ENCODE data around the gene RAB3C.
"Not testable (repeated sequence)": the region's sequence is repeated elsewhere in the genome, so short reads cannot be mapped to it uniquely, and the experiment has no call there.

The RAB3C gene, protein sequence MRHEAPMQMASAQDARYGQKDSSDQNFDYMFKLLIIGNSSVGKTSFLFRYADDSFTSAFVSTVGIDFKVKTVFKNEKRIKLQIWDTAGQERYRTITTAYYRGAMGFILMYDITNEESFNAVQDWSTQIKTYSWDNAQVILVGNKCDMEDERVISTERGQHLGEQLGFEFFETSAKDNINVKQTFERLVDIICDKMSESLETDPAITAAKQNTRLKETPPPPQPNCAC

DNA sequence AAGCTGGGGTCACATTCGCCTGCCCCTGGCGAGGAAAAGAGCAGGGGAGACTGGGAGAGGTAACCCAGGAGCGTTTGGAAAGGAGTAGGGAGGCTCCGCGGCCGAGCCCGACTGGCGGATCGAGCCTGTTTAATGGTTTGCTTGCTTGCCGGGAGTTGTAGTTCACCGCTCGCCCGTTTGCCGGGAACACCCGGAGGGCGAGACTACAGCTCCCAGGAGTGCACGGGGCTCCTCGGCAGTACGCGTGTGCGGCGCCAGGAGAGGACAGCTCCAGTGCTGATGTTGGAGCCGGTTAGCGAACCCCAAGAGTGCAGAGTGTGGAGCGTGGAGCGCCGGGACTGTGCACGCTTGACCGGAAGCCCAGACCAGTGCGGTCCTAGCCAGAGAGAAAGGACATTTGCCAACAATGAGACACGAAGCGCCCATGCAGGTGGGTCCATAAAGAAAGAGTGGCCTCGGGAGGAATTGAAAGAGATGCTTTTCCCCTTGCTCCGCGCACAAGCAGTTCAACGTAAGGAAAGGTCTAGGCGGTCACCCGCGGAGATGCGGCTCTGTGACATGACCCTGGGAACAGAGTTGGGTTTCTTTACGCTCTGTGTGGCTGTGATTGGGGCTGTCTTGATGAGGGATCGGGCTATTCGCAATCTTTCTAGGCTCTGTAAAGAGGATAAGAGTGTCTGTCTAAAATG is at the start of gene RAB3C:
RAB3C (plus strand) TSS at position 273 of the 689 bp plus-strand sequence; CDS start at position 407, 134 bp downstream.
- DNase-seq (ENCODE audit: low read depth in 2 of 2): peak; percentile 17 to 48

DNA sequence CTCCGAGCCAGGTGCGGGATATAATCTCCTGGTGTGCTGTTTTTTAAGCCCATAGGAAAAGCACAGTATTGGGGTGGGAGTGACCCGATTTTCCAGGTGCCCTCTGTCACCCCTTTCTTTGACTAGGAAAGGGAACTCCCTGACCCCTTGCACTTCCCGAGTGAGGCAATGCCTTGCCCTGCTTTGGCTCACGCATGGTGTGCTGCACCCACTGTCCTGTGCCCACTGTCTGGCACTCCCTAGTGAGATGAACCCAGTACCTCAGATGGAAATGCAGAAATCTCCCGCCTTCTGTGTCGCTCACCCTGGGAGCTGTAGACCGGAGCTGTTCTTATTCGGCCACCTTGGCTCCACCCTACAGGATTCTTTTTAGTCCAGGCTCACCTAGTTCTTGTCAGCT is 40.9 kb upstream of the RAB3C start:
- DNase-seq (ENCODE audit: low read depth in 2 of 2): not testable (repeated sequence)

DNA sequence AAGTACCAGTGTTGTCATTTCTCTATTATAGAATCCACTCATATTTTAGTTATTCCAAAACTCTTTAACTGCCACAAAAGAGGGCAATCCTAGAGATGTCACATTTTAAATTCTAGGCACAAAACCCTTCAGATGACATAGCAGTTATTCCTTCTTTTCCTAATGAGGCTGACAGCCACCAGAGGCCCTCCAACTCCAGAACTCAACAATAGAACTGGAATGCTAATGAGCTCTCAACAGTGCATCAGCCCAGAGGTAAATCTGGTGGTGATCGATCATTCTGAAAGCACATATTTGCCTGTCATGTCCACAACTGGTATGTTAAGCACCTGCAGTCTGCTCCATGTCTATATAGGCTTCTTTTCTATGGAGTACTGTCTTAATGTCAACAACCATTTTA is 40.2 kb upstream of the RAB3C start:
- DNase-seq (ENCODE audit: low read depth in 2 of 2): no peak

DNA sequence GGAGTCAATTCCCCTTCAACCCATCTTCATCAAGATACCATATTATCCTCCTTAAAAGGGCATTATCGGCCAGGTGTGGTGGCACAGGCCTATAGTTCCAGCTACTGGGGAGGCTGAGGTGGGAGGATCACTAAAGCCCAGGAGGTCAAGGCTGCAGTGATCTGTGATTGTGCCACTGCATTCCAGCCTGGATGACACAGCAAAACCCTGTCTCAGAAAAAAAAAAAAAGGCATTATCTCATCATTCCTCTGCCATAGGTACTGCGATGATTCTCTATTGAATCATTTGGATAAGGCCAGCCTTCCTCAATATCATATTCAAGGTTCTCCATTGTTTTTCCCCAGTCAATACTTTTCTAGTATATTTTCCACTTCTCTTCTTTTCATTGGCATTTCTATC is 39.2 kb upstream of the RAB3C start:
- DNase-seq (ENCODE audit: low read depth in 2 of 2): no peak

DNA sequence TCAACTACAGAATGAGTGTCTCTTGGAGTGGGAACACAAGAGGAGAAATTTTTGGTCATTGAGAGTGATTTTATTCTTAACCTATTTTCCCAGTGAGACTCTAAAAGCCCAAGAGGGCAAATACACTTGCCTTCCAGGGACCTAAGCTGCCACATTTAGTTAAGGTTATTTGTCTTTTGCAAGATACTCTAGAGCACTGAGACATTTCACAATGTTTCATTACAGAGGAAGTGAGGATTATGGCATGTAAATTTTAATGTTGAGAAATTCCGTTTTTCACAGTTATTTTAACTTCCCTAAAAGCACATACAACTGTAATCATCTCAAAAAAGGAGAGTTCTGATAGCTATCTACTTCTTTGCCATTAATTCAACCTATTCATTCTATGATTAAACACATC is 38.7 kb upstream of the RAB3C start:
- no peak for DNase-seq (ENCODE audit: low read depth in 2 of 2)

DNA sequence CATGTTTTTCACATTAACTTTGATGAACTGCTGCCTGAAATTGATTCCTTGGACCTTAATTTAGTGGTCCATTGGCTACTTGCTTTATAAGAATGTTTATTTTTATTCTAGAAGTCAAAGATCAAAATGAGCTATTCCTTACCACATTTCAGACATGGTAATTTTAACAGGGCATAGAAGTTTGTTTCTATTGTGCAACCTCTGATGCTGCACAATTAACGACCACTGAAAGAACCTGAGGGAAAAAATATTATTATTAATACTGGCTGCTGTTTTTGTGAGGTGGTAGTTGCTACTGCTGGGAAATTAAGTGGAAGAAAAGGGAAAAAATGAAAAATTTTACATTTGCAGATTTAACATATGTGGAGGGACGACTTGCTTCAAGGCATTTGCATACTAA is 37.9 kb upstream of the RAB3C start:
- no peak for DNase-seq (ENCODE audit: low read depth in 2 of 2)

DNA sequence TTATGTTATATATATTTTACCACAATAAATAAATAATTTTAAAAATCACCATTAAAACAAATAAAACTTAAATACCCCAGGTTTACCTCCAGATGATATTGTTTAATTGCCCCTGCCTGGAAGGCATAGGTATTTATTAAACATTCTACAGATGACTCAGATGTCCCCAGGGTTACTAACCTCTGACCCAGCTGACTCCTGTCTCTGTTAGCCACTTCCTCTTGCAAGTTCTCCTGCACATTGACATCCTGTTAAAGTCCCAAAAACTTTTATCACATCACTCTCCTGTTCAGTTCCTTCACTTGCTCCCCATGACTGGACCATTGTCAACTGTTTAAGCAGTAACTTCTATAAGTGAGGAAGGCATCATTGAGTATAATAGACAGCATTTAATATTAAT is 37.0 kb upstream of the RAB3C start:
- no peak for DNase-seq (ENCODE audit: low read depth in 2 of 2)

DNA sequence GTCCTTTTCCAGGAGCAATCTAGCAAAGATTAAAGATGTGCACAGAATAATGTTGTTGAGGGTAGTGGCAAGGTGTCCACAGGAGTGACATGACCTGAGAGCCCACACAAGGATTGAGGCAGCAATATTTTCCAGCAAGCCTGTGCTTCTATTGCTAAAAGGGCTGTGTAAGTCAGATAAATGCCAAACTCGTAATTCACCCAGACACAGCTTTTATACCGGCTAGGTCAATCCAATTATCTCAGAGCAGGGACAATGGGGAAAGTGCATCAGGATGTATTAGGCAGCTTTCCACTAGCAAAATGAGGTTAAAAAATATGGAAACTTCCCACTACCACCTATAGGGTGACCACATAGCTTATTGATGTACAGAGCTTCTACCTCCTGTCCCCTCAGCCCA is 34.8 kb upstream of the RAB3C start:
- no peak for DNase-seq (ENCODE audit: low read depth in 2 of 2)

DNA sequence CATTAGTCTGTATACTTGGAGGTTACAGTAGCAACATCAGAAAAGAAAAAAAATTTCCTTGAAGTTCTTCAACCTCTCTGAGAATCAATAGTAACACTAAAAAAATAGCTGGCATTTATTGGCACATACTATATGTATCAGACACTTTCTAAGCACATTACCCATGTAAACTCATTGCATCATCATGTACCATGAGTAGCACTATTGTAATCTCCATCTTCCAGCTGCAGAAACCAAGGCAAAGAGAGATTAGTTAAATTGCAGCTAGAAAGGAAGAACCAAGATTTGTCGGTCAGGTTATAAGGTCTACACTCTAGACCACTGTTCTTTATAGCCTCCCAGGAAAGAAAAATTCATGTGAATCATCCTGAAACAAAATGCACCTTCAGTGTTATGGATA is 31.4 kb upstream of the RAB3C start:
- DNase-seq (ENCODE audit: low read depth in 2 of 2): no peak

DNA sequence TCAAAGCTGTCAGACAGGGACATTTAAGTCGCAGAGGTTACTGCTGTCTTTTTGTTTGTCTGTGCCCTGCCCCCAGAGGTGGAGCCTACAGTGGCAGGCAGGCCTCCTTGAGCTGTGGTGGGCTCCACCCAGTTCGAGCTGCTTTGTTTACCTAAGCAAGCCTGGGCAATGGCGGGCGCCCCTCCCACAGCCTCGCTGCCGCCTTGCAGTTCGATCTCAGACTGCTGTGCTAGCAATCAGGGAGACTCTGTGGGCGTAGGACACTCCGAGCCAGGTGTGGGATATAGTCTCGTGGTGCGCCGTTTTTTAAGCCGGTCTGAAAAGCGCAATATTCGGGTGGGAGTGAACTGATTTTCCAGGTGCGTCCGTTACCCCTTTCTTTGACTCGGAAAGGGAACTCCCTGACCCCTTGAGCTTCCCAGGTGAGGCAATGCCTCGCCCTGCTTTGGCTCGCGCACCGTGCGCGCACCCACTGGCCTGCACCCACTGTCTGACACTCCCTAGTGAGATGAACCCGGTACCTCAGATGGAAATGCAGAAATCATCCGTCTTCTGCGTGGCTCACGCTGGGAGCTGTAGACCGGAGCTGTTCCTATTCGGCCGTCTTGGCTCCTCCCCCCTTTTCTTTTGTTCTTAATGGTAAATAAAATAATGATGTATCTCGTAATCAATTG is 25.1 kb upstream of the RAB3C start:
- DNase-seq (ENCODE audit: low read depth in 2 of 2): not testable (repeated sequence)

DNA sequence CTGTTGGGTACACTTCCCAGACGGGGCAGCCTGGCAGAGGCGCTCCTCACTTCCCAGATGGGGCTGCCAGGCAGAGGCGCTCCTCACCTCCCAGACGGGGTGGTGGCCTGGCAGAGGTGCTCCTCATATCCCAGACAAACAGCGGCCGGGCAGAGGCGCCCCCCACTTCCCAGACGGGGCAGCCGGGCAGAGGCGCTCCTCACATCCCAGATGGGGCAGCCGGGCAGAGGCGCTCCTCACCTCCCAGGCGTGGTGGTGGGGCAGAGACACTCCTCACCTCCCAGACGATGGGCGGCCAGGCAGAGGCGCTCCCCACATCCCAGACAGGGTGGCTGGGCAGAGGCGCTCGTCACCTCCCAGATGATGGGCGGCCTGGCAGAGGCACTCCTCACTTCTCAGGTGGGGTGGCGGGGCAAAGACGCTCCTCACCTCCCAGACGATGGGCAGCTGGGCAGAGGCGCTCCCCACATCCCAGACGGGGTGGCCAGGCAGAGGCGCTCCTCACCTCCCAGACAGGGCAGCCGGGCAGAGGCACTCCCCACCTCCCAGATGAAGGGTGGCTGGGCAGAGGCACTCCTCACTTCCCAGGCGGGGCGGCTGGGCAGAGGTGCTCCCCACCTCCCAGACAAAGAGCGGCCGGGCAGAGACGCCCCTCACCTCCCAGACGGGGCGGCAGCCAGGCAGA is 19.7 kb upstream of the RAB3C start:
- DNase-seq (ENCODE audit: low read depth in 2 of 2): not testable (repeated sequence)

DNA sequence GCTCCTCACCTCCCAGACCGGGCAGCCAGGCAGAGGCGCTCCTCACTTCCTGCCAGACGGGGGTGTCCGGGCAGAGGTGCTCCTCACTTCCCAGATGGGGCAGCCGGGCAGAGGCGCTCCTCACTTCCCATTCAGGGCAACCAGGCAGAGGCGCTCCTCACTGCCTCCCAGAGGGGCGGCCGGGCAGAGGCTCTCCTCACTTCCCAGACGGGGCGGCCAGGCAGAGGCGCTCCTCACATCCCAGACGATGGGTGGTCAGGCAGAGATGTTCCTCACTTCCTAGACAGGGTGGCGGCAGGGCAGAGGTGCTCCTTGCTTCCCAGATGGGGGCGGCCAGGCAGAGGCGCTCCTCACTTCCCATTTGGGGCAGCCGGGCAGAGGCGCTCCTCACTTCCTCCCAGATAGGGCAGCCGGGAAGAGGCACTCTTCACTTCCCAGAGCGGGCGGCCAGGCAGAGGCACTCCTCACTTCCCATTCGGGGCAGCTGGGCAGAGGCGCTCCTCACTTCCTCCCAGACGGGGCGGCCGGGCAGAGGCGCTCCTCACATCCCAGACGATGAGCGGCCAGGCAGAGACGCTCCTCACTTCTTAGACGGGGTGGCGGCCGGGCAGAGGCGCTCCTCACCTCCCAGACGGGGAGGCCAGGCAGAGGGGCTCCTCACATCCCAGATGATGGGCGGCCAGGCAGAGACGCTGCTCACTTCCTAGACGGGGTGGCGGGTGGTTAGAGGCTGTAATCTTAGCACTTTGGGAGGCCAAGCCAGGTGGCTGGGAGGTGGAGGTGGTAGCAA is 18.6 kb upstream of the RAB3C start:
- DNase-seq (ENCODE audit: low read depth in 2 of 2): not testable (repeated sequence)

DNA sequence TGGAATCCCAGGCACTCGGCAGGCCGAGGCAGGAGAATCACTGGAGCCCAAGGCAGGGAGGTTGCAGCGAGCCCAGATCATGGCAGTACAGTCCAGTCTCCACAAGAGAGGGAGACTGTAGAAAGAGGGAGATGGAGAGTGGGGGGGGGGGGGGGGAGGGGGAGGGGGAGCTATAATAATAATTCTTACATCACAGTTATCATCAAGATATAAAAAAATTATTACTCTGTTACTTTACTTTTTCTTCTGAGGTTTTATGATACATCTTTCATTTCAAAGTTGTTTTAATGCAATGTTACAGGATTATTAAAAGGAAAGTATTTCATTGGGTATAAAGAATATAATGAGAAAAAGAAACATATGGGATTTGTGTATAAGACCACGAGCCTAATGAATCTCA is 17.8 kb upstream of the RAB3C start:
- DNase-seq (ENCODE audit: low read depth in 2 of 2): no peak

DNA sequence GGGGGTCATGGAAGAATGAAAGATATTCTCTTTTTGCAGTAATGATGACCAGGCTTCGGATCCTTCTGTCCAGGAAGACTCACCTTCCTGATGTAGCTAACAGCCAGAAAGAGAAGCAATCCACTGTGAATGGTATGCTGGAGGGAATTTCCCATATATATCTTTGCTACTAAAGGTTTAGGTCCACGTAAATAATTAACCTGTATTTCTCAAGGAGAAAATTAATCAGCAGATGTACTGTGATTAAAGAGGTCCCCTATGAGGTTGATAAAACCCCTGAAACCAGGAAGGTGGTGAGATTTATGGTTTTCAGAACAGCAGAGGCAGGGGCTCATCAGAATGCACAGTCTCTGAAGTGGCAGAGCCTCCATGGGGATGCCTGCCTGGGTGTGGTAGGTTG is 11.4 kb upstream of the RAB3C start:
- DNase-seq (ENCODE audit: low read depth in 2 of 2): no peak

DNA sequence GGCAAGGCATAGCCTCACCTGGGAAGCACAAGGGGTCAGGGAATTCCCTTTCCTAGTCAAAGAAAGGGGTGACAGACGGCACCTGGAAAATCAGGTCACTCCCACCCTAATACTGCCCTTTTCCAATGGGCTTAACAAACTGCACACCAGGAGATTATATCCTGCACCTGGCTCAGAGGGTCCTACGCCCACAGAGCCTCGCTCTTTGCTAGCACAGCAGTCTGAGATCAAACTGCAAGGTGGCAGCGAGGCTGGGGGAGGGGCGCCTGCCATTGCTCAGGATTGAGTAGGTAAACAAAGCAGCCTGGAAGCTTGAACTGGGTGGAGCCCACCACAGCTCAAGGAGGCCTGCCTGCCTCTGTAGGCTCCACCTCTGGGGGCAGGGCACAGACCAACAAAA is 9.9 kb upstream of the RAB3C start:
- not testable (repeated sequence) for DNase-seq (ENCODE audit: low read depth in 2 of 2)

DNA sequence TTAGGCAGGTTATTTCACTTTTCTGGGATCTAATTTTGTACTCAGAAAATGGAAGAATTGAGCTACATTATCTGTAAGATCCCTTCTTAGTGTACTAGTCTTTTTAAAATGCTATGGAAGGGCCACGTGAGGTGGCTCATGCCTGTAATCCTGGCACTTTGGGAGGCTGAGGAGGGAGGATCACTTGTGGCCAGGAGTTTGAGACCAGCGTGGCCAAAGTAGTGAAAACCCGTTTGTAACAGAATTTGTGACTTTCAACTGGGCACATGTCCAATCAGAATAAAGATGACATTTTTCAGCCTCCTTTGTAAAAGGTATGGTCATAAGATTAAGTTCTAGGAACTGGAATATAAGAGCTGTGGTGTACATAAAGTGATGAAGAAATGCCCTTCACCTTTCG is 3.1 kb upstream of the RAB3C start:
- no peak for DNase-seq (ENCODE audit: low read depth in 2 of 2)

DNA sequence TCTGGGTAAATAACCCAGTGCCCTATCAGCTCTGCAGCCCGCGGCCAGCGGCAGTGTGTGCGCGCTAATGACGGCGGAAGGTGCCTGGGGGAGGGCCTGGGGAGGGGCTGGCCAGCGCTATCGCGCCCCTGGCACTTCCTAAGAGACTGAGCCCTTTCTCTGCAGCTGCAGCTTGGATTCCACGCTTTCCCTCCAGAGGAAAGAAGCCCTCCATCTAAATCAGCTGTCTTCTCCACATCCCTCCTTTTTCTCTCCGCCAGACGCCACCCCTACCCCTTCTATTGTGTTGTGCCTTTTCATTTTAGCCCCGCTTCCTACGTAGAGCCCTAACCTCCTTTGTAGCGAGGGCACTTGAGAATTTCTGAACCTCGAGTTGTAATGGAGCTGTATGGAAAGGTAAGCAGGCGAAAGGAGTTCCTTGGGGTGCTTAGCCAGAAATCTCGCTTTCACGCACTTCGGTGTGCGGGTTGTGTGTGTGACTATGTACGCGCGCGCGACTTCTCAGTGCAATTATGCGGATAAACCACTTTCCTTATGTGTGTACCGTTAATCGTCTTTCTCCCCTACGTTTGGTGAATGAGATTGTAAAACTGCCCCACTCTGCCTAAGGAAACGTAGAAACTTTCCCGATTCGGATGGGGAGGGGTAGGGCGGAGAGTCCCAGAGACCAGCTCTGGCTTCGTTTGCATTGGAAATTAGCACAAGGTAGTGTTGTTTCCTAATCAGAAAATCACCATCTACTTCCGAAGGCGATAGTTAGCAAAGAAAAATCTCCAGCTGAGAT is 664 bp upstream of the RAB3C start:
- no peak for DNase-seq (ENCODE audit: low read depth in 2 of 2)

DNA sequence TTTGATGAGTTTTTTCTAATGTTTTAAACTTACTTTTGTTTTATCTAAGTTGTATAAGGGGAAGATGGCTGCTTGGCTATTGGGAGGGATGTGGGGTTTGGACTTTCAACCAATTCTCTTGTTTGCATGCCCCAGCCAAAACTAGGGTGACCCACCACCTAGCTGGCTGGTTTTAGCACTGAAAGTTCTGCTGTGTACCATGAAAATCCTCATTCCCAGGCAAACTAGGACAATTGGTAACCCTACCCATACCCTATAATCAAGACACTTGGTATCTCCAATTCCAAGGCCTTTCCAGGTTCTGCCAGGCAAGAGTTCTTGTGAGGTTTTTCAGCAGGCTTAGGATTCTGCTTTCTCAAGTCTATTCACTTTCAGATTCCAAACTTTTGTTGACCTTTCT is 13.1 kb downstream of the RAB3C start:
- DNase-seq (ENCODE audit: low read depth in 2 of 2): no peak

DNA sequence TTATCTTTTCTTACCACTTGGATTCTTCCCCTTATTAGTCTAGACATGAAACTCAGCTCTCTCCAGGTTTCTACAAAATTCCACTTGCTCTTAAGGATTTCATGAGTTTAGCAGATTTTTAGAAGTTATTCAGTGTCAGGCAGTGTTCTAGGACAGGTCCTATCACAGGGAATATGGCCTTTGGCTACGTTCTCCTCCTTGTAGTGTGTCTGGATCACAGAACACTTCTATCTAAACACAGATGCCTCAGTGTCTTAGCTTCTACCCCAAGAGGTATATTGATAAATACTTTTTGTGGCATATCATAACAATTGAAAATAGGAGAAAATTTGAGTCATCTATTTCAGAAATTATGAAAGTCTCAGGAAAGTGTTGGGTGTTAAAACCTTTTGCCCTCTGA is 15.6 kb downstream of the RAB3C start:
- DNase-seq (ENCODE audit: low read depth in 2 of 2): no peak

DNA sequence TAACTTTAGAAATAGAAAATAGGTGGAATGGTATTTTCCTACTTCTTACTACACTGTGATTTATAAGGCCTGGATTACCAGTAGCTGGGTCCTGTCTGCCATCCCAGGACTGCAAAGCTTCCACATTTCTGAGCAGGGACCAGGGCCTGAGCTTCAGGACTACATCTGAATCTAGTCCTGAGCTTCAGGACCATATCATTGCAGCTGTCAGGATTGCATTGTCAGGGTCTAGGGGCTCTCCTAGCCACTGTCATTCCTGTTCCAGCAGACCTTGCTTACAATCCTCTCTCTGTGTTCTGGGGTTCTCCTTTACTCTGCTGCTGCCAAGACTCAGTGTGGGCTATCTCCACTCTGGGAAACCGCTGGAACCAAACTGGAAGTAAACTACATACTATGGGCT is 16.3 kb downstream of the RAB3C start:
- no peak for DNase-seq (ENCODE audit: low read depth in 2 of 2)

DNA sequence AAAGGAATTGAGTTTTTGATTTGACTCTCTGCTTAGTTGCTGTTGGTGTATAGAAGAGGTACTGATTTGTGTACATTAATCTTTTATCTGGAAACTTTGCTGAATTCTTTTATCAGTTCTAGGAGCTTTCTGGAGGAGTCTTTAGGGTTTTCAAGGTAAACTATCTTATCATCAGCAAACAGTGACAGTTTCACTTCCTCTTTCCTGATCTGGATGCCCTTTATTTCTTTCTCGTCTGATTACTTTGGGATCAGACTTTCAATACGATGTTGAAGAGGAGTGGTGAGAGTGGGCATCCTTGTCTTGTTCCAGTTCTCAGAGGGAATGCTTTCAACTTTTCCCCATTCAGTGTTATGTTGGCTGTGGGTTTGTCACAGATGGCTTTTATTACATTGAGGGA is 17.7 kb downstream of the RAB3C start:
- not testable (repeated sequence) for DNase-seq (ENCODE audit: low read depth in 2 of 2)
